EH (cell line): Measurements from ENCODE around the gene ABCA8.
A peak's percentile ranks its signal among the peaks of the same experiment; 100 is the strongest.
"Not testable (repeated sequence)": the region's sequence is repeated elsewhere in the genome, so short reads cannot be mapped to it uniquely, and the experiment has no call there.

Experiments used
- DNase-seq: peaks from one replicate; pipeline ENCODE4 v3.0.0-alpha.2; 2015; ENCODE audit warnings: low read depth

The ABCA8 gene

GRCh38 chr17:68824185-68824584 is 131.0 kb downstream of the ABCA8 start:
- not testable (repeated sequence) for DNase-seq

- no peak for DNase-seq
These were observed 132.4 kb downstream of the ABCA8 start for GRCh38 chr17:68822719-68823289.

GRCh38 chr17:68821860-68822696 is 133.1 kb downstream of the ABCA8 start:
- peak; percentile 82 for DNase-seq

GRCh38 chr17:68820825-68821481 is 134.2 kb downstream of the ABCA8 start:
- no peak for DNase-seq

GRCh38 chr17:68820476-68820824 is 134.7 kb downstream of the ABCA8 start:
- no peak for DNase-seq

- no peak for DNase-seq
These were observed 135.7 kb downstream of the ABCA8 start for GRCh38 chr17:68819465-68819864.
